Measurements from ENCODE around the gene NCMAP.

DNA sequence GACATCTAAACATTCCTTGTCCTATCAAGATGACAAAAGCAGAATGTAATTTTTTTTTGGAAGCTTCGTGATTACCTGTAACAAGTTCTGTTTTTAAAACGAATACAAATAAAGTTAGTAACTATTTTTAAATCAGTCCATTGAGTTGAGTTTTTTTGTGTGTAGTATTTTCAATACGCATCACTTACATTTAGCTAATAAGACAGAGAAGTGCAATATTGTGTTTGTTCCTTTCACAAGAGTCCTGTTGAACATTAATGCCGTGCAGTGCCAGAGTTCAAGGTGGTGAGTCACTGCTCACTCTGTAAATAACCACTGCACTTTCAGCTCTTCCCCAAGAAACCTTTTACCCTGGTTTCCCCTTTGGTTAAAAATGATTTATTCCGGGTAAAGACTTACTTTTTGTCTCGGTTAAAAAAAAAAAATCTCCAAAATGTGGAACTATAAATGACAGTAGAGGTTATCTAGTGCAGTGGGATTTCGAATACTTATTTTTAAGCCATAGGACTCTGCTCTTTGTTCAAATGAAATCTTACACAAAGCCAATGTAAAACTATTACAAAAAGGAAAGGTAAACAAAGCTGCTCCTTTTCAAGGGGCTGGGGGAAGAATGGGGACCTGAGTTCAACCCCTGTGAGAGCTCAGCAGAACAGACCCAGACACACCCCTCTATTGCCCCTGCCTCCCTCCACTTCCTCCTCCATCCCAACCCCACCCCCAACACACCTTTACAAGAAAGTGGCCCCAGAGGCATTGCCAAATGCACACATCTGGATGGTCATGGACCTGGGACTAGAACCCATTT lies 14.8 kb upstream of the NCMAP start:
- TF ChIP-seq CTCF (IDR thresholded peaks at IDR 0.05): no peak
- TF ChIP-seq POLR2AphosphoS5 (IDR thresholded peaks at IDR 0.05): no peak

Measured in breast epithelium (tissue), 3 donors.